ENCODE results near the gene LRRTM4.

Gene LRRTM4

GRCh38 chr2:77513191-77513590 lies 9.0 kb downstream of the LRRTM4 start:
- no peak for TF ChIP-seq CTCF (IDR thresholded peaks at IDR 0.05; ENCODE audit: insufficient read depth, low read depth, low read length, missing control alignments)
- DNase-seq (ENCODE audit: low read depth) = no peak

GRCh38 chr2:77512507-77512906 lies 9.7 kb downstream of the LRRTM4 start:
- TF ChIP-seq CTCF (IDR thresholded peaks at IDR 0.05; ENCODE audit: insufficient read depth, low read depth, low read length, missing control alignments) = no peak
- DNase-seq (ENCODE audit: low read depth) = no peak

More at GRCh38 chr2:77513191-77513590, 9.0 kb downstream of the LRRTM4 start:
- no peak overlapping the region for H3K4me3 ChIP-seq (ENCODE audit: low read depth, low read length)

GRCh38 chr2:77508511-77508910 lies 13.7 kb downstream of the LRRTM4 start:
- DNase-seq (ENCODE audit: low read depth) = no peak
- H3K4me3 ChIP-seq (ENCODE audit: low read depth, low read length) = no peak overlapping the region
- TF ChIP-seq CTCF (IDR thresholded peaks at IDR 0.05; ENCODE audit: insufficient read depth, low read depth, low read length, missing control alignments) = no peak

More at GRCh38 chr2:77512507-77512906, 9.7 kb downstream of the LRRTM4 start:
- H3K4me3 ChIP-seq (ENCODE audit: low read depth, low read length) = no peak overlapping the region

DNA sequence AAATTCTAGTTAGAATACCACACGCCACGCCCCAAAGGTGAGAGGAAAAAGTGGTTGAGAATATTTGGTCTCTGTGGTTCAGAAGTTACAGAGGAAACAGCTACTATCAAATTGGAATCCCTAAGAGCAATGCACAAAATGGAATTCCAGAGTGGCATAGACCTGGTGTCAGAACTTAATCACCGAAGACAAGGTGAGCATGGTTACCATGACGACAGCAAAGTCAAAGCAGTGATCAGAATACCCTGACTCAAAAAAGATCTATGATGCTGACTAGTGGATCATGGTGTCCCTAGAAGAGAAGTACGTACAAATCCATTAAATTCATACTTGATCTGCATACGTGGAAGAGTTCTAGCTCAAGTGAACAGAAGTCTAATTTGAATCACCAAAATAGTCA lies 14.5 kb downstream of the LRRTM4 start:
- no peak for DNase-seq (ENCODE audit: low read depth)
- no peak for TF ChIP-seq CTCF (IDR thresholded peaks at IDR 0.05; ENCODE audit: insufficient read depth, low read depth, low read length, missing control alignments)
- no peak overlapping the region for H3K4me3 ChIP-seq (ENCODE audit: low read depth, low read length)

DNA sequence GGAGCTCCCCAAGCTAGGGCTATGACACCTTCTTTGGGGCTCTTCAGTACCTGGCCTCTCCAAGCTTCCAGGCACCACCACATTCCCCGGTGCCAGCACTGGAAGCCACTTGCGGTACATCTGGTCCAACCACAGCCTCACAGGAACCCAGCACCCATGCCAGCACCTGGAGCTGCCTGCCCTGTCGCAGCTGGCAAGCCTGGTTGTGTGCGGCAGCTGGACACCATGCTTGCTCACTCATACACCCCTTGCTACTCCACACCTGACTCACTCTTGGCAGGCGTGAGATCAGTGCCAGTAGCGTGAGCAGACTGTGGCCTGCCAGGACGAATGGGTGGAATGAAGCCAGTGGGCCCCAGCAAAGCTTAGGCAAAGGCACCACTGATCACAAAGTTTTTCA lies 34.0 kb downstream of the LRRTM4 start:
- H3K4me3 ChIP-seq (ENCODE audit: low read depth, low read length) = no peak overlapping the region
- no peak for TF ChIP-seq CTCF (IDR thresholded peaks at IDR 0.05; ENCODE audit: insufficient read depth, low read depth, low read length, missing control alignments)
- DNase-seq (ENCODE audit: low read depth) = no peak

DNA sequence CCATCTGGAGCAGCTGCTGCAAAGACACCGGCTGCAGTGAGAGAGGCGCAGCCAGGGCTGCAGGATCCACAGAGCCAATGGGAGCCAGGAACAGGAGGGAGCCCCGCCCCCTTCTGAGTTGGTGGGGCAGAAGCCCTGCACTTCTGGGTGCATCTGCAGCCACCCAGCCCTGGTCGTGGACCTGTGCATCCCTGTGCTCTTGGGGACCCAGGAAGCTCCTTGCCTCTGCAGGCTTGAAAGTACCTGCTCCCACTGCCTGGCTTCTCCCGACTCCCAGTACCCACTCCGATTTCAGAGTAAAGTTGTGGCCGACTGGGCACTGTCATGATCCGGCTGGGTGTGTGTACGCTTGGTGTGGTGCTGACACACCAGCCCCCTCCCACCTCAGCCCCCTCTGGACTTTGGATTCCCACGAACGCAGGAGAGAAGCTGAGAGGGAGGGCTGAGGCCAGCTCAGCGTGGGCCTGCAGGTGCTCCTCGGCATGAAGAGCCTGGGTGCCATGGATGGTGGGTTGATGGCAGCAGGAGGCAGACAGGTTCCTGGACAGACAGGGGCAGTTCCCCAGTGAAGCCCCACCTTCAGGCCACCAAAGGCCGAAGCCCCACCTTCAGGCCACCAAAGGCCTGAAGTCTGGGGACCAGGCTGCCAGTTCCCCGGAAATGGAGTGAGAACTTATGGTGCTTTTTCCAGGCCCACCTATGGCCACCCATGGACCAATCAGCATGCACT lies 34.9 kb downstream of the LRRTM4 start:
- H3K4me3 ChIP-seq (ENCODE audit: low read depth, low read length) = no peak overlapping the region
- DNase-seq (ENCODE audit: low read depth) = no peak
- TF ChIP-seq CTCF (IDR thresholded peaks at IDR 0.05; ENCODE audit: insufficient read depth, low read depth, low read length, missing control alignments) = no peak

DNA sequence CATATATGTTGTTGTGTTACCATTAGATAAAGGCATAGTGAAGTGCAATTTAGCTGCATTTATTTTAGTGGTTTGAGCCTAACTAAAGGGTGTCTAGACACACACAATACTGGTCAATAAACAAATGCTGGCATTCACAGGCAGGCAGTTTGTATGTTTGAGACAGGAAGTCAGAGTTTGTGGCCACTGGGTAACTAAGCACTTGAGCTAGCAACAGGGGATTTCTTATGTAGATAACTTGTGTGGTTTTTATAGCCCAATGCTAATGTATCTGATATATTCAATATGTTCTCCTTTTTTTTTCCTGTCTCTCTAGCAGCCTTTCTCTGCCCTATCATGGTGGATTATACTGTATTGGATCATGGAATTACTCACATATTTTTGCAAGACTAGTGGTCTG lies 38.1 kb downstream of the LRRTM4 start:
- H3K4me3 ChIP-seq (ENCODE audit: low read depth, low read length) = no peak overlapping the region
- no peak for TF ChIP-seq CTCF (IDR thresholded peaks at IDR 0.05; ENCODE audit: insufficient read depth, low read depth, low read length, missing control alignments)
- DNase-seq (ENCODE audit: low read depth) = no peak
